Smooth muscle cell of the brain vasculature (primary cell): Measurements from ENCODE around the gene PER2.
A peak's percentile ranks its signal among the peaks of the same experiment; 100 is the strongest.

Experiments
- DNase-seq: peaks from one replicate; pipeline ENCODE4 v3.0.0-alpha.2; 2012; ENCODE audit warnings: low read depth, low spot score

PER2 gene

GRCh38 chr2:238247841-238248453 lies 40.5 kb downstream of the PER2 start:
- DNase-seq: no peak

GRCh38 chr2:238247002-238247822 lies 41.2 kb downstream of the PER2 start:
- no peak for DNase-seq

- DNase-seq: no peak
Measured at GRCh38 chr2:238244151-238244550, 44.3 kb downstream of the PER2 start.

GRCh38 chr2:238243496-238244076 lies 44.8 kb downstream of the PER2 start:
- no peak for DNase-seq

GRCh38 chr2:238242731-238243495 lies 45.5 kb downstream of the PER2 start:
- DNase-seq: no peak

- DNase-seq: no peak
Measured at GRCh38 chr2:238241970-238242369, 46.4 kb downstream of the PER2 start.

GRCh38 chr2:238240757-238241711 lies 47.4 kb downstream of the PER2 start:
- DNase-seq: no peak

- DNase-seq: peak; percentile 41
Measured at GRCh38 chr2:238239863-238240756, 48.3 kb downstream of the PER2 start, which contains the start of gene HES6. TSS of gene HES6 (minus strand) at chr2:238240038. CDS start at chr2:238239905, 133 bp downstream.

- DNase-seq: no peak
Measured at GRCh38 chr2:238239543-238239862, 48.9 kb downstream of the PER2 start.

- DNase-seq: no peak
Measured at GRCh38 chr2:238238766-238239542, 49.5 kb downstream of the PER2 start.

GRCh38 chr2:238238311-238238765 lies 50.1 kb downstream of the PER2 start:
- no peak for DNase-seq

- DNase-seq: no peak
Measured at GRCh38 chr2:238237431-238238135, 50.8 kb downstream of the PER2 start.

GRCh38 chr2:238236571-238236970 lies 51.8 kb downstream of the PER2 start:
- DNase-seq: no peak

GRCh38 chr2:238235856-238236255 lies 52.6 kb downstream of the PER2 start:
- no peak for DNase-seq

- DNase-seq: no peak
Measured at GRCh38 chr2:238235331-238235732, 53.1 kb downstream of the PER2 start.

- DNase-seq: no peak
Measured at GRCh38 chr2:238233625-238234024, 54.8 kb downstream of the PER2 start.

GRCh38 chr2:238231809-238232208 lies 56.6 kb downstream of the PER2 start:
- DNase-seq: no peak

GRCh38 chr2:238231251-238231793 lies 57.1 kb downstream of the PER2 start:
- no peak for DNase-seq
